Endodermal cell (in vitro differentiated cells): ENCODE results near the gene ERICH6B. TPM values are rescaled to one million over a fixed set of nuclear protein-coding genes. Genes with fewer than 3 reads are reported as not detected.

Experiments used
- DNase-seq: peaks from one replicate; pipeline ENCODE4 v3.0.0-alpha.2; 2017
- H3K27ac ChIP-seq: 2 replicates; pipeline ENCODE4 v1.5.1; 2013; ENCODE audit warnings: mild to moderate bottlenecking, low read depth, low read length, moderate library complexity
- H3K27me3 ChIP-seq: 2 replicates; pipeline ENCODE4 v1.6.1; 2013; ENCODE audit warnings: mild to moderate bottlenecking, low read length, moderate library complexity; ENCODE audit not compliant: insufficient read depth, control insufficient read depth, poor library complexity, severe bottlenecking
- H3K36me3 ChIP-seq: 2 replicates; pipeline ENCODE4 v1.7.0; 2013; ENCODE audit warnings: mild to moderate bottlenecking, low read length, moderate library complexity; ENCODE audit not compliant: control insufficient read depth, insufficient read depth
- H3K4me1 ChIP-seq: one replicate; pipeline ENCODE4 v1.7.0; 2013; ENCODE audit warnings: low read length; ENCODE audit not compliant: control insufficient read depth, insufficient read depth
- H3K4me3 ChIP-seq: 2 replicates; pipeline ENCODE4 v1.5.1; 2013; ENCODE audit warnings: mild to moderate bottlenecking, low read length, moderate library complexity
- H3K9ac ChIP-seq: 2 replicates; pipeline ENCODE4 v1.6.1; 2013; ENCODE audit warnings: mild to moderate bottlenecking, low read length, moderate library complexity; ENCODE audit not compliant: poor library complexity, severe bottlenecking; ENCODE audit errors: extremely low read depth
- H3K9me3 ChIP-seq: 2 replicates; pipeline ENCODE4 v1.6.1; 2013; ENCODE audit warnings: mild to moderate bottlenecking, low read length, moderate library complexity; ENCODE audit not compliant: control insufficient read depth
- H3K27ac Mint-ChIP-seq: 2 replicates; pipeline ENCODE4 v1.8.0; 2020; ENCODE audit warnings: mixed read lengths
- H3K27me3 Mint-ChIP-seq: 2 replicates; pipeline ENCODE4 v1.8.0; 2021; ENCODE audit warnings: mild to moderate bottlenecking, mixed read lengths; ENCODE audit not compliant: insufficient read depth
- H3K36me3 Mint-ChIP-seq: 2 replicates; pipeline ENCODE4 v1.8.0; 2020; ENCODE audit warnings: low read depth, mixed read lengths
- H3K4me1 Mint-ChIP-seq: 2 replicates; pipeline ENCODE4 v1.8.0; 2020; ENCODE audit warnings: mixed read lengths
- H3K4me3 Mint-ChIP-seq: 2 replicates; pipeline ENCODE4 v1.8.0; 2020; ENCODE audit warnings: mild to moderate bottlenecking, moderate library complexity, mixed read lengths
- H3K9me3 Mint-ChIP-seq: 2 replicates; pipeline ENCODE4 v1.8.0; 2020; ENCODE audit warnings: mild to moderate bottlenecking, mixed read lengths
- CTCF ChIP-seq: fragments of 200-600 bp; sonication (generic); conservative IDR thresholded peaks from 2 replicates; pipeline ENCODE4 v1.5.0; 2021; ENCODE audit warnings: antibody characterized with exemption, mild to moderate bottlenecking
- whole genome bisulfite sequencing, 2 experiments: methylation state at CpG; one replicate each; pipeline versions ENCODE4 v1.1.5 to v1.1.7; 2013; ENCODE audit warnings: missing lambda C conversion rate in 2 of 2, mixed read lengths in 1 of 2; ENCODE audit not compliant: insufficient coverage in 1 of 2, insufficient read length in 1 of 2; 5-methylcytosine and 5-hydroxymethylcytosine counted together
- total RNA-seq, 2 donors: library from RNA; stranded (reverse); fragmentation: NEBNext Ultra II Directional in 1 of 2; extraction: Animal tissue kit (Norgen Biotek cat#: 25700) in 1 of 2; gene quantifications; 2 replicates in 1 of 2; 3 replicates in 1 of 2; pipeline ENCODE4 v1.2.1, GENCODE V29; 2021

The ERICH6B gene
- total RNA-seq, 2 donors from 2014 or later: not detected

- H3K4me3 Mint-ChIP-seq: no peak overlapping the region
- H3K27me3 Mint-ChIP-seq: peaks cover 12% of the 10 kb centered on the region
- no peak overlapping the region for H3K27ac Mint-ChIP-seq
- TF ChIP-seq CTCF: no peak
- 89 to 90% methylated on average over 3 to 4 of the region's 4 CpGs for WGBS, 2 experiments
- Histone ChIP-seq H3K4me1 (no peaks in the 10 kb centered on the region), H3K4me3 (no peak overlapping the region), H3K27ac (no peak overlapping the region), H3K9me3 (no peaks in the 10 kb centered on the region), H3K36me3 (no peaks in the 10 kb centered on the region), H3K9ac (no peak overlapping the region), H3K27me3 (no peaks in the 10 kb centered on the region)
- H3K9me3 Mint-ChIP-seq: peaks cover 11% of the 10 kb centered on the region
- no peaks in the 10 kb centered on the region for H3K4me1 Mint-ChIP-seq
- no peaks in the 10 kb centered on the region for H3K36me3 Mint-ChIP-seq
- DNase-seq: no peak
Measured at GRCh38 chr13:45554604-45555109, 60.9 kb downstream of the ERICH6B start.

- Histone ChIP-seq H3K9ac (no peak overlapping the region), H3K4me1 (no peaks in the 10 kb centered on the region), H3K9me3 (no peaks in the 10 kb centered on the region), H3K4me3 (no peak overlapping the region), H3K36me3 (no peaks in the 10 kb centered on the region), H3K27ac (no peak overlapping the region), H3K27me3 (no peaks in the 10 kb centered on the region)
- TF ChIP-seq CTCF: no peak
- H3K27ac Mint-ChIP-seq: no peak overlapping the region
- no peaks in the 10 kb centered on the region for H3K36me3 Mint-ChIP-seq
- no peaks in the 10 kb centered on the region for H3K9me3 Mint-ChIP-seq
- peaks cover 9% of the 10 kb centered on the region for H3K27me3 Mint-ChIP-seq
- no peak overlapping the region for H3K4me3 Mint-ChIP-seq
- DNase-seq: no peak
- H3K4me1 Mint-ChIP-seq: no peaks in the 10 kb centered on the region
- 69 to 90% methylated on average over 2 to 6 of the region's 6 CpGs for WGBS, 2 experiments
Measured at GRCh38 chr13:45548281-45548680, 67.3 kb downstream of the ERICH6B start.

- Mint-ChIP-seq H3K27ac (no peak overlapping the region), H3K27me3 (peaks cover 6% of the 10 kb centered on the region), H3K36me3 (no peaks in the 10 kb centered on the region), H3K4me3 (no peak overlapping the region), H3K4me1 (no peaks in the 10 kb centered on the region), H3K9me3 (no peaks in the 10 kb centered on the region)
- WGBS, 2 experiments: 88% methylated on average over 7 to 8 of the region's 8 CpGs
- Histone ChIP-seq H3K9me3 (no peaks in the 10 kb centered on the region), H3K9ac (no peak overlapping the region), H3K27me3 (no peaks in the 10 kb centered on the region), H3K4me3 (no peak overlapping the region), H3K27ac (no peak overlapping the region), H3K4me1 (no peaks in the 10 kb centered on the region), H3K36me3 (no peaks in the 10 kb centered on the region)
- no peak for TF ChIP-seq CTCF
- no peak for DNase-seq
Measured at GRCh38 chr13:45546410-45546765, 69.2 kb downstream of the ERICH6B start.
